CD14-positive monocyte (primary cell): Measurements from ENCODE around the gene INO80. TPM values are rescaled to one million over a fixed set of nuclear protein-coding genes. Genes with fewer than 3 reads are reported as not detected.

ENCODE experiments used
- DNase-seq, 3 donors: peaks; one replicate each; pipeline ENCODE4 v3.0.0-alpha.2; 2011 to 2022
- H2AFZ ChIP-seq: 2 replicates; pipeline ENCODE4 v1.6.0; 2012; ENCODE audit warnings: mild to moderate bottlenecking, low read depth, low read length, inconsistent platforms; ENCODE audit not compliant: insufficient read depth, poor library complexity, severe bottlenecking
- H3K27ac ChIP-seq, 2 donors: 1 replicate in 1 of 2; 2 replicates in 1 of 2; pipeline ENCODE4 v1.5.1; 2012 to 2013; ENCODE audit warnings: low read length in 2 of 2, control low read depth in 1 of 2, inconsistent platforms in 1 of 2, low read depth in 1 of 2, mild to moderate bottlenecking in 1 of 2
- H3K27me3 ChIP-seq, 2 donors: one replicate each; pipeline versions ENCODE4 v1.6.0 to v1.6.1; 2011 to 2013; ENCODE audit warnings: low read length in 2 of 2; ENCODE audit not compliant: control insufficient read depth in 2 of 2, insufficient read depth in 2 of 2
- H3K36me3 ChIP-seq, 2 donors: replicated peaks in 1 of 2; 1 replicate in 1 of 2; 2 replicates in 1 of 2; pipeline versions ENCODE4 v1.5.1 to v1.6.1; 2012 to 2013; ENCODE audit warnings: low read length in 2 of 2, control low read depth in 1 of 2, inconsistent platforms in 1 of 2, mild to moderate bottlenecking in 1 of 2; ENCODE audit not compliant: insufficient read depth in 2 of 2, control insufficient read depth in 1 of 2
- H3K4me1 ChIP-seq, 2 donors: 1 replicate in 1 of 2; 2 replicates in 1 of 2; pipeline versions ENCODE4 v1.5.1 to v1.6.1; 2012 to 2013; ENCODE audit warnings: low read length in 2 of 2, control low read depth in 1 of 2, inconsistent platforms in 1 of 2, mild to moderate bottlenecking in 1 of 2, moderate library complexity in 1 of 2; ENCODE audit not compliant: insufficient read depth in 2 of 2, control insufficient read depth in 1 of 2
- H3K4me2 ChIP-seq: replicated peaks from 2 replicates; pipeline ENCODE3; 2012; ENCODE audit warnings: low read length, moderate library complexity, mild to moderate bottlenecking; ENCODE audit not compliant: poor library complexity, severe bottlenecking; ENCODE audit errors: extremely low read depth
- H3K4me3 ChIP-seq, 3 experiments: fragments of 200-600 bp in 1 of 3; sonication (generic) in 1 of 3; replicated peaks in 1 of 3; 1 replicate in 2 of 3; 2 replicates in 1 of 3; pipeline ENCODE4 v1.5.1; 2011 to 2013; ENCODE audit warnings: low read length in 3 of 3, mild to moderate bottlenecking in 3 of 3, control low read depth in 2 of 3, low read depth in 2 of 3, inconsistent platforms in 1 of 3, moderate library complexity in 1 of 3
- H3K79me2 ChIP-seq: 2 replicates; pipeline ENCODE4 v1.6.0; 2012; ENCODE audit warnings: mild to moderate bottlenecking, control low read depth, inconsistent platforms, low read length, moderate library complexity; ENCODE audit not compliant: insufficient read depth
- H3K9ac ChIP-seq: 2 replicates; pipeline ENCODE4 v1.6.0; 2017; ENCODE audit warnings: low read length, mild to moderate bottlenecking; ENCODE audit not compliant: insufficient read depth, poor library complexity, severe bottlenecking
- H3K9me3 ChIP-seq, 2 donors: replicated peaks in 1 of 2; 1 replicate in 1 of 2; 2 replicates in 1 of 2; pipeline versions ENCODE4 v1.5.1 to v1.6.1; 2012 to 2013; ENCODE audit warnings: low read length in 2 of 2, control low read depth in 1 of 2; ENCODE audit not compliant: control insufficient read depth in 1 of 2, insufficient read depth in 1 of 2
- H4K20me1 ChIP-seq: 2 replicates; pipeline ENCODE4 v1.6.0; 2012; ENCODE audit warnings: mild to moderate bottlenecking, low read length, control low read depth, moderate library complexity; ENCODE audit not compliant: insufficient read depth
- H3K27ac Mint-ChIP-seq, 7 donors: one replicate each; pipeline ENCODE4 v1.8.0; 2020; ENCODE audit warnings: mild to moderate bottlenecking in 7 of 7, mixed read lengths in 7 of 7, moderate library complexity in 6 of 7, inconsistent platforms in 2 of 7
- H3K27me3 Mint-ChIP-seq, 3 donors: one replicate each; pipeline ENCODE4 v1.8.0; 2021 to 2022; ENCODE audit warnings: low read depth in 3 of 3, mild to moderate bottlenecking in 3 of 3, mixed read lengths in 3 of 3, moderate library complexity in 3 of 3, inconsistent platforms in 1 of 3
- H3K36me3 Mint-ChIP-seq, 2 donors: one replicate each; pipeline ENCODE4 v1.8.0; 2020; ENCODE audit warnings: mixed read lengths in 2 of 2, inconsistent platforms in 1 of 2, mild to moderate bottlenecking in 1 of 2
- H3K4me1 Mint-ChIP-seq: one replicate; pipeline ENCODE4 v1.8.0; 2020; ENCODE audit warnings: mild to moderate bottlenecking, mixed read lengths
- H3K4me3 Mint-ChIP-seq, 2 donors: one replicate each; pipeline ENCODE4 v1.8.0; 2020; ENCODE audit warnings: mild to moderate bottlenecking in 2 of 2, mixed read lengths in 2 of 2, moderate library complexity in 1 of 2
- H3K9me3 Mint-ChIP-seq, 7 donors: one replicate each; pipeline ENCODE4 v1.8.0; 2020 to 2022; ENCODE audit warnings: mixed read lengths in 7 of 7, mild to moderate bottlenecking in 6 of 7, moderate library complexity in 6 of 7, inconsistent platforms in 2 of 7
- CTCF ChIP-seq: fragments of 200-600 bp; IDR thresholded peaks from one replicate; pipeline ENCODE4 v1.8.0; 2022; ENCODE audit warnings: antibody characterized with exemption, mild to moderate bottlenecking
- WGBS: methylation state at CpG from one replicate; pipeline ENCODE4 v1.1.5; 2013; ENCODE audit warnings: missing lambda C conversion rate; ENCODE audit not compliant: insufficient coverage; 5-methylcytosine and 5-hydroxymethylcytosine counted together
- intact Hi-C, 2 donors: fragments of 100-400 bp; cut with micrococcal nuclease; formaldehyde crosslinking; loops; one replicate each; pipeline versions ENCODE4 v1.15.0 to v1.15.1; 2023
- polyA plus RNA-seq, 3 donors: library from polyadenylated mRNA; depleted of rRNA in 1 of 3; unstranded in 2 of 3; stranded (reverse) in 1 of 3; fragments of 300-500 nt in 2 of 3; fragments of >200 nt in 1 of 3; fragmentation: Illumina TruSeq in 2 of 3; gene quantifications; 1 replicate in 2 of 3; 2 replicates in 1 of 3; pipeline ENCODE4 v1.2.3, GENCODE V29; 2012 to 2021

Gene INO80
- polyA plus RNA-seq, 3 donors: 2.3 to 13.1 (median 2.4) TPM

GRCh38 chr15:40949756-40950207 is 166.3 kb downstream of the INO80 start:
- H3K27ac ChIP-seq: no peak overlapping the region
- no peak for DNase-seq
- no peak overlapping the region for H2AFZ ChIP-seq
- no peaks in the 10 kb centered on the region for H3K36me3 Mint-ChIP-seq
- H3K4me2 ChIP-seq: no peak overlapping the region
- no peaks in the 10 kb centered on the region for H3K79me2 ChIP-seq
- no peaks in the 10 kb centered on the region for H3K9me3 ChIP-seq
- no peaks in the 10 kb centered on the region for H3K36me3 ChIP-seq
- H3K4me3 ChIP-seq: no peak overlapping the region
- H3K27me3 Mint-ChIP-seq: peaks cover 16 to 20% (median 17%) of the 10 kb centered on the region in 3 donors
- no peaks in the 10 kb centered on the region for H3K9me3 Mint-ChIP-seq
- TF ChIP-seq CTCF: no peak
- no peak overlapping the region for H3K4me3 Mint-ChIP-seq
- H3K27ac Mint-ChIP-seq: no peak overlapping the region
- H3K4me1 Mint-ChIP-seq: peaks cover 22% of the 10 kb centered on the region
- H4K20me1 ChIP-seq: no peaks in the 10 kb centered on the region
- H3K4me1 ChIP-seq: peaks cover 16 to 19% of the 10 kb centered on the region in 2 donors
- peaks cover 0 to 9% of the 10 kb centered on the region in 2 donors for H3K27me3 ChIP-seq
- no peak overlapping the region for H3K9ac ChIP-seq
- intact Hi-C loops: loop anchor here in 1 of 2 donors (10.0 kb wide), 1 partner anchor 75 kb away; no protein-coding TSS in a partner anchor
- WGBS: 62% methylated on average over 3 of the region's 7 CpGs

DNA sequence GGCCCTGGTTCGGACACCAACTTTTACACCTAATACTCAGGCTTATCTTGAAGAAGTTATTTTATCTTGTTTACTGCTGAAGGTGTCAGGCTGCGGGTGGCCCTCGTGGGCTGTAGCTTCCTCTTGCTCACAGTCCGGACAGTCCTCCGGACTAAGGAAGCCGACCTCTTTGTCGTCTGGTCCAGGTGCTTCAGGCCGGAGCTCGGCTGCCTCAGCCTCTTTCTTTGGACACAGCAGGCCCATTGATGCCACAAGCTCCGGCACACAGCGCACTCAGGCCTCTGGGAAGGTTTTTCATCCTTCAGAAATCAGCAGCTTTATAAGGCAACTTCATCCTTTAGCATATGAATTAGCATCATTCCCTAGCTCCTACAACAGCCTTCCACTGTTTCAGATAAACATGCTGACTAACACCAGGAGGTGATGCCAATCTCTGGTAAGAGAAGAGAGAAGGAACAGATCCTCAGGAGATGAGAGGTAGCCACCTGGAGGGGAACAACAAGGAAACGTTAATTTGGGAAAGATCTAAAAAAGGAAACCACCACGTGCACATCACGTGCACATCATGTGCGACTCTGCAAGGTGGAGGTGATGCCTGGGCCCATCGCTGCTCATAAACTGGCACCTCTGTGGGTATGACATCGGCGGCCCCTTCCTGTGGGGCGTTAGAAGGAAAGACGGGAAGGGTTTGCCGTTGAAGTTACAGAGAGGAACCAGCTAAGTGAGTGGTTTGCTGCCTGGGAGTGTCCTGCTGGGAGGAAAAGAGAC is 167.2 kb downstream of the INO80 start:
- Histone ChIP-seq H3K9me3 (no peaks in the 10 kb centered on the region), H3K9ac (no peak overlapping the region), H3K4me1 (peaks cover 15 to 16% of the 10 kb centered on the region in 2 donors), H4K20me1 (no peaks in the 10 kb centered on the region), H3K4me2 (no peak overlapping the region), H3K27ac (no peak overlapping the region), H3K79me2 (no peaks in the 10 kb centered on the region), H3K27me3 (peaks cover 0 to 4% of the 10 kb centered on the region in 2 donors), H3K36me3 (no peaks in the 10 kb centered on the region), H3K4me3 (no peak overlapping the region), H2AFZ (peak overlapping the region; percentile 11)
- no peak for DNase-seq
- intact Hi-C loops: loop anchor here in 1 of 2 donors (10.0 kb wide), 1 partner anchor 76 kb away; no protein-coding TSS in a partner anchor
- Mint-ChIP-seq H3K27me3 (peaks cover 9 to 12% (median 10%) of the 10 kb centered on the region in 3 donors), H3K27ac (no peak overlapping the region), H3K36me3 (no peaks in the 10 kb centered on the region), H3K4me1 (peaks cover 17% of the 10 kb centered on the region), H3K4me3 (peak overlapping the region in 1 of 2 donors; percentile 43), H3K9me3 (no peaks in the 10 kb centered on the region)
- no peak for TF ChIP-seq CTCF
- 52% methylated on average over 17 of the region's 21 CpGs for WGBS
